ENCODE data around the gene PCNT. TPM values are rescaled to one million over a fixed set of nuclear protein-coding genes. Genes with fewer than 3 reads are reported as not detected.

The PCNT gene
- total RNA-seq, 3 donors from 2014 or later: 25.2 to 31.0 (median 28.5) TPM

GRCh38 chr21:46437096-46437498, 113.1 kb downstream of the PCNT start:
- Histone ChIP-seq H3K9me3 (no peaks in the 10 kb centered on the region), H3K27ac (no peak overlapping the region), H3K4me3 (no peak overlapping the region), H3K27me3 (no peaks in the 10 kb centered on the region), H3K36me3 (peaks cover 4% of the 10 kb centered on the region), H3K4me1 (no peaks in the 10 kb centered on the region)
- DNase-seq (ENCODE audit: low spot score in 2 of 2): no peak
- intact Hi-C loops (cut with DNase I; ENCODE audit: low total_unique reads): no loop called here
- no peak for TF ChIP-seq POLR2AphosphoS5 (IDR thresholded peaks at IDR 0.05)
- no peak for TF ChIP-seq POLR2A (IDR thresholded peaks at IDR 0.05)
- no peak for TF ChIP-seq CTCF (IDR thresholded peaks at IDR 0.05)

GRCh38 chr21:46437511-46437910, 113.6 kb downstream of the PCNT start:
- H3K4me3 ChIP-seq: no peak overlapping the region
- intact Hi-C loops (cut with DNase I; ENCODE audit: low total_unique reads): no loop called here
- H3K27me3 ChIP-seq: no peaks in the 10 kb centered on the region
- H3K9me3 ChIP-seq: no peaks in the 10 kb centered on the region
- no peak overlapping the region for H3K27ac ChIP-seq
- no peaks in the 10 kb centered on the region for H3K4me1 ChIP-seq
- peaks cover 4% of the 10 kb centered on the region for H3K36me3 ChIP-seq
- no peak for TF ChIP-seq POLR2A (IDR thresholded peaks at IDR 0.05)
- TF ChIP-seq CTCF (IDR thresholded peaks at IDR 0.05): no peak
- no peak for TF ChIP-seq POLR2AphosphoS5 (IDR thresholded peaks at IDR 0.05)
- no peak for DNase-seq (ENCODE audit: low spot score in 2 of 2)

- intact Hi-C loops (cut with DNase I; ENCODE audit: low total_unique reads): no loop called here
- Histone ChIP-seq H3K27me3 (no peaks in the 10 kb centered on the region), H3K4me1 (no peaks in the 10 kb centered on the region), H3K9me3 (no peaks in the 10 kb centered on the region), H3K4me3 (no peak overlapping the region), H3K27ac (no peak overlapping the region), H3K36me3 (peaks cover 4% of the 10 kb centered on the region)
- TF ChIP-seq POLR2A (IDR thresholded peaks at IDR 0.05) (no peak), CTCF (IDR thresholded peaks at IDR 0.05) (no peak), POLR2AphosphoS5 (IDR thresholded peaks at IDR 0.05) (no peak)
- DNase-seq (ENCODE audit: low spot score in 2 of 2): no peak
Measured at GRCh38 chr21:46438241-46438640, 114.3 kb downstream of the PCNT start.

GRCh38 chr21:46439906-46440305, 116.0 kb downstream of the PCNT start:
- Histone ChIP-seq H3K27me3 (no peaks in the 10 kb centered on the region), H3K27ac (no peak overlapping the region), H3K4me1 (no peaks in the 10 kb centered on the region), H3K4me3 (no peak overlapping the region), H3K36me3 (peaks cover 4% of the 10 kb centered on the region), H3K9me3 (no peaks in the 10 kb centered on the region)
- intact Hi-C loops (cut with DNase I; ENCODE audit: low total_unique reads): no loop called here
- TF ChIP-seq CTCF (IDR thresholded peaks at IDR 0.05) (no peak), POLR2A (IDR thresholded peaks at IDR 0.05) (no peak), POLR2AphosphoS5 (IDR thresholded peaks at IDR 0.05) (no peak)
- no peak for DNase-seq (ENCODE audit: low spot score in 2 of 2)

GRCh38 chr21:46441331-46441730, 117.4 kb downstream of the PCNT start:
- Histone ChIP-seq H3K36me3 (peaks cover 4% of the 10 kb centered on the region), H3K9me3 (no peaks in the 10 kb centered on the region), H3K27me3 (no peaks in the 10 kb centered on the region), H3K4me3 (no peak overlapping the region), H3K4me1 (no peaks in the 10 kb centered on the region), H3K27ac (no peak overlapping the region)
- no peak for TF ChIP-seq POLR2AphosphoS5 (IDR thresholded peaks at IDR 0.05)
- no peak for TF ChIP-seq POLR2A (IDR thresholded peaks at IDR 0.05)
- TF ChIP-seq CTCF (IDR thresholded peaks at IDR 0.05): no peak
- intact Hi-C loops (cut with DNase I; ENCODE audit: low total_unique reads): no loop called here
- no peak for DNase-seq (ENCODE audit: low spot score in 2 of 2)

All from breast epithelium (tissue), 4 donors.